NCI-H146 treated with DMSO at 0.1 percent for 48 hours (cell line): ENCODE results near the gene RIOX2.
"Not testable (repeated sequence)": the region's sequence is repeated elsewhere in the genome, so short reads cannot be mapped to it uniquely, and the experiment has no call there.

Source experiments
- DNase-seq: peaks from one replicate; lab custom pipeline; 2025; ENCODE audit not compliant: unreplicated experiment; lab: John Stamatoyannopoulos, UW

The RIOX2 gene

DNA sequence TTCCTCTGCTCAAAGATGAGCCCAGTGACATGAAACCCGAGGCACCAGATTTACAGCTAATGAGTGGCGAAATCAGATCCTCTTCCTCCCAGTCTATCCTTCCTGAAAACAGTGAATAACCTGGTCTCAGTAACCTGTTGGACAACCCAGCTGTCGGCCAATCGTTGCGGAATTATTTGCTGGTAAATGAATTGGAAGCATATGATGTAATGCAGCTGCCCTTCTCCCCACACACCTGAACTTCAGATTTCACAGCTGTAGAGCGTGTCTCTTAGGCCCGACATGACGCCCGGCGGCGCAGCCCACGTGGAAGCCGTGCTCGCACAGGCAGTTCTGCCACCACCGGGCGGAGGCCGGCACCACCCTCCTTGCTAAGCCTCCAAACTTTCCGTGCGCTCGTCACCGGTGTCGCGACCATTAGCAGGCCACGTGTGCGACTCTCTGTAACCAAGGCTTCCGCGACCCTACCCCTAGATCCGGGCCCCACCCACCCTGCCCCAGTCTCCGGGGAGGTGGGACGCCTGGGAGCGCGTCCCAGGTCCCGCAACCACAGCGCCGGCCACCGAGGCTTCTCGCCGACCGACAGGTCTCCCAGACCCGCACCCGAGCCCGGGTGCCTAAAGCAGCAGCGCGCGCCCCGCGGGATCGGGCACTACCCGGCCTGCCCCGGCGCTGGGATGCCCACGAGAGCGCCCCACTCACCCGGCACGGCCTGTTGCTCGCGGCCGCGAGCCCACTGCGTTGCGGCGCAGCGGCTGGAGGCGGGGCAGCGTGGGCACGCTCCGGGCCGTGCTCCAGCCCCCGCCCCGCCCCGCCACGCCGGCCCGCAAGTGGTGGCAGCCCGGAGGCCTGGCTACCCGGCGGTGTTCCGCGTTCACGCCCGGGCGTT lies at the start of gene RIOX2:
Gene RIOX2, minus strand, starts transcription at position 753 of the 889 bp plus-strand sequence. CDS start 4,838 bp downstream, outside the sequence.
- DNase-seq: peak; percentile 62

DNA sequence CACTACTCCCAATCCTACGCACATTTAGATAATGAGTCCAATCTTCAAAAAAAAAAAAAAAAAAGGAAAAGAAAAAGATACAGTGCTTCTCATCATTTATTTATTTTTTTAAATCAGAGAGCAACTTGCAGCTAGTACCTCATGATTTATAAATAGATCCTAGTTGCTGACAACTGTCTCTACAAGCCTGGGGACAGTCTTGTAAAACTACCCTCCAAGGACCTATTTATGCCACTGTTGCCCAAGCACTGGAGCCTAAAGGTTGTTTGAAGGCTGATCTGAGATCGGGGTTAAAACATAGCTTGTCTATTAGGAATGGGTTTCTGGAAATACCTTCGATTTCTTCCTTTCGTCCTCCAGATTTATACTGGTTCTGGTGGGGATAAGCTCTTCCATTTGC lies 48.2 kb upstream of the RIOX2 start:
- no peak for DNase-seq

DNA sequence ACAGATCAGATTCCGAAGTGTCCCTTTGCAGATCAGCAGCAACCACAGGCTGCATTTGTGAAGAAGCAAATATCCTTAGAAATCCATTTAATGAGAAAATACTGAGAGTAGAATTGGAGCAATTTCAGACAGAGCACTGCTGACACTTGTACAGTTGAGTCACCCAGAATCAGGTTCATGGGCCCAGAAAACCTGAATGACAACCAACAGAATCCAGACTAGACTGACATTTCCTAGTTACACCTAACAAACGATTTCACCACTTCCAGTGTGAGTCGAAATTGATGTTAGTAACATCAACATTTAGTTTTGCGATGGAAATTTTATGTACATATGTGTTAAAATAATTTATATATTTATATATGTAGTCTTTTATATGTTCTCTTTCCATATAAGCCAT lies 46.1 kb upstream of the RIOX2 start:
- no peak for DNase-seq

DNA sequence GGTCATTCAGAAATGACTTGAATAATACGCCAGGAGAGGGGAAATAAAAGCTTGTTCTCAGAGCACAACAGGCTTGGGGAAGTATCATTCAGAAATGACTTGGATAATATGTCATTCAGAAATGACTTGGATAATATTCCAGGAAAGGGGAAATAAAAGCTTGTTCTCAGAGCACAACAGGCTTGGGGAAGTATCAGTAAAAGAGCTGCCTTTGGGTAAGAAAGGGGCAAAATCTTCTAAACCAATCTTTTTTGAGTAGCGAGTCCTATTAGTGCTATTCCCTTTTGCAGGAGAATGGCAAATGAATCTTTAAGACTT lies 42.0 kb upstream of the RIOX2 start:
- DNase-seq: no peak

DNA sequence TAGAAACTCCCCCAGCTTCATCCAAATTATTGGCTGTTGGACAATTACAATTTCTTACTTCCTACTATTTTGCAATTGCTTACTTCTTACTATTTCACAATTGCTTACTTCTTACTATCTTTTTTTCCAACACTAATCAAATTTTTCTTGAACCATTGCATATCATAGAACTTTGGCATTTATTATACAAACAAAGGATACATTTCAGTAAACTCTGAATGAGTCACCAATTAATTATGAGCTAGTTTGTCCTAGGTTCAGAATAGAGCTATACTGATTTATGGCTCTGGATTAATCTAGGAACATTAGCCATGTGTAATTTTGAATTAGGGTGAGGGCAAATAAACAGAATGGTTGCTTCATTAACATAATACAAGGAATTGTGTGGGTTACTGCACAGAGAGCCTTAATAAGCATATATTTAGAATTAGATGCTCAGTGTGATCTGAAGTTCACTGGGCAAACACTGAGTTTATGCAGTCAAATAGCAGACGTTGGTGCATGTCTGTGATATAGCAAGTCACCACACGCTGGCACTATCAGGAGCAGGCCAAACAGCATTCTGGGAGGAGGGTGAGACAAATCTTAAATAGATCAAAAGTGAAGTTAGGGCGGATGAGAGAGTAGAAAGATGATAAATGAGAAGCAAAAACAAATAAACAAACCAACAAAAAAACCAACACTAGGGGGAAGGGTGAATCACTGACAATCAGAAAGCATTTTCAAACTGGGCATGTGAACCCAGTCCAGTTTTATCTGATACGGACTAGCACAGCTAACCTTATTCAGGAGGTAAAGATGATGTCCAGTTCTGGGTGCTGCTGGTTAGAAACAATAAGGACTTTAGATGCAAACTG lies 41.4 kb upstream of the RIOX2 start:
- DNase-seq: no peak

DNA sequence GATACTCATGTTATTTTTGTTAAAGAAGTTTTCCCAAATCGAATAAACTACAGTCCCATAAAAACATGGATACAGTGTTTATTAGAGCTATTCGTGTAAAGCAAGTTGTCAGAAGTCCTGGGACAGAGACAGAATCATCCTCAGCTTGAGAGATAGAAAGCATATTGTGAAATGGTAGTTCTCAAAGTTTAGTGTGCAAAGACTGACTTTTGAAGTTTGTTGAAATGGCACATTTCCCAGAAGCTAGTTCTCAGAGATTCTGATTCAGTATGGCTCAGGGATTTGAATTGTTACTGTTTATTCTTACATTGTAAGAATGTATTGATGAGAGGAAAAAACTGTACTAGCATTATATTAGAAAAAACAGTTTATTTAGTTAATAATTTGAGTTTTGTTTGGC lies 40.7 kb upstream of the RIOX2 start:
- no peak for DNase-seq

DNA sequence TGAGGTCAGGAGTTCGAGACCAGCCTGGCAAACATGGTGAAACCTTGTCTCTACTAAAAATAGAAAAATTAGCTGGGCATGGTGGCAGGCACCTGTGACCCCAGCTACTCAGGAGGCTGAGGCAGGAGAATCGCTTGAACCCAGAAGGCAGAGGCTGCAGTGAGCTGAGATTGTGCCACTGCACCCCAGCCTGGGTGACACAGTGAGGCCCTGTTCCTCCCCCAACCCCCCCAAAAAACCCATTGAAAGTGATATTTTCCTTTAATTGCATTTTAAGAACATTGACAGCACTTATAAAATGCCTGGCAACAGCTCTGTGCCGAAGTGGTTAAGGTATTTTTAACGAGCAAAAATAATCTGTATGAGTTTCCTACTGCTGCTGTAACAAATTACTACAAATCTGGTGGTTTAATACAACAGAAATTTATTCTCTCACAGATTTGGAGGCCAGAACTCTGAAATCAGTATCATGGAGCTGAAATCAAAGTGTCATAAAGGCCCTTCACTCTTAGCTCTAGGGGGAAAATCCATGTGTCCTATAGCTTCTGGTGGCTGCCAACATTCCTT lies 38.7 kb upstream of the RIOX2 start:
- not testable (repeated sequence) for DNase-seq

DNA sequence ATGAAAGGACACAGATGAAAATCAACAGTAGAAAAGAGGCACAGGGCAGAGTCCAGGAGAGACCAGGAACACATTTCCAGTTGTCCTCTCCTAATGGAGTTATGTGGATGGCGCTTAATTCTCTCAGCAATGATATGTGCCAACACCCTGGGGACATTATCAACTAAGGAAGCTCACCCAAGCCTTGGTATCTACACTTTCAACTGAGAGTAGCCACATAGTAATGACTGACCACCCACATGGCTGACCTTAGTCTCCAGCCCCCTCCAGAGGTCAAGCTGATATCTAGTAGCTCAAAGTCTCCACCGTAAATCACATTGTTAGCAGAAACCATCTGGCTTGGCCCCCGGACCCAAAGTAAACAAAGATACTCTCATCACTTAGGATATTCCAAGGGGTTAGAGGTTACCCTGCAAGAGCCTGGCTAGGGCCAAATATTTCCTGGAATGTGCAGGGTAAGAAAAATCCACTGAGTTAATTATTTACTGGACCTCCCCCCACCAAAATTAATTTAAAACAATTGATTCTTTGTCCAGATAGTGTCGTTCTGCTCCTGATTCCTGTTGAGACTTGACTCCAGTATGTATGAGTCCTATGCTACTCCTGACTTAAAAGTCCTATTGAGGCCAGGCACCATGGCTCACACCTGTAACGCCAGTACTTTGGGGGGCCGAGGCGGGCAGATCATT lies 38.1 kb upstream of the RIOX2 start:
- DNase-seq: no peak

DNA sequence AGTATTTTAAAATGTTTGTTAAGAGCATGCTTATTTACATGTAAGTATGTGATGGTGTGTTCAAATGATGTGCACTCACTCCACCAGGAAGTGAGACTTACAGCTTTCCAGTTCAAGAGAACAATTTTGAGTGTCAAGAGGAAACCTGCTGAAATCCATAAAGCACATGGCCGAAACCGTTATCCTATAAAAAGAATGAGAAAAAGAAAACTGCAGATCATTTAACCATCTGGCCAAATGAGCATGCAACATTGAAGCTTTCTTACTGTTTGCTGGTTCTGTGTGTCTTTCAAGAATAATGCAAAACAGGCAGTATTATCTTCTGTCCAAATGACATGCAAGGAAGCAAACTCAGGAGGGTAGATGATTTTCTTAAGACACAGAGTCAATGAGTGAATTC lies 36.6 kb upstream of the RIOX2 start:
- no peak for DNase-seq

DNA sequence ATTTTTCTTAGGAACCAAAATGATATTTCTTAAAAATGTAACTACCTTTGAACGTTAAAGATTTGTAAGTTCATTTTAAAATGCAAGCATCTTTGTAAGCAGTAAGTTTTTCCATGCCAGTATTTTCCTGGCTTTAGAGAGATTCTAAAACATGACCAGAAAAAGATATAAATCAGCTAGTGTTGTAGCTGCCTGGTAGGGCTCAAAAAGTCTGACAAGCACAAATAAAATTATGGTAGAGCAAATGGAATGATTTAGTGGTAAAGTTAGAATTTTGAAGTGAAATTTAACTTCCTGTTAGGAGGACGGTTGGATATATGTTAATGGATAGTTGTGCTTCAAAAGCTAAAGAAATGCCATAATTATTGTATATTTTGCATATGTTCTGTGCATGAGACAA lies 33.2 kb upstream of the RIOX2 start:
- DNase-seq: no peak

DNA sequence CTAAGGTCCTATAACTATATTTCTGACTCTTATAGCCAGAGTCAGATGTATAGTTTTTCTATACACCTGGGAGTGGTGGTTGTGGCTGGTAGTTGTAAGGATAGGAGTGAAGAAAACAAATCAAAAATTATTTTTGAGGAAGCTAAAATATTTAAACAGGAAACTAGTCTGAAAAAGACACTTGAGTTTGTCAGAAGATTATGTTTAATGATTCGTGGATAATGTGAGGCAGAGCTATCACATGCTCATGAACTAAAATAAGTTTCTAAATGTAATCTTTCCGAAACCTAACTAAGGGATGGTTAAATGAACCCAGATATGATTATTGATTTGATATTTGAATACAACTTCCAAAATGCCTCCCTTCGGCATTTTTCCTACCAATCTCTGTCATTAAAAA lies 32.5 kb upstream of the RIOX2 start:
- DNase-seq: no peak

DNA sequence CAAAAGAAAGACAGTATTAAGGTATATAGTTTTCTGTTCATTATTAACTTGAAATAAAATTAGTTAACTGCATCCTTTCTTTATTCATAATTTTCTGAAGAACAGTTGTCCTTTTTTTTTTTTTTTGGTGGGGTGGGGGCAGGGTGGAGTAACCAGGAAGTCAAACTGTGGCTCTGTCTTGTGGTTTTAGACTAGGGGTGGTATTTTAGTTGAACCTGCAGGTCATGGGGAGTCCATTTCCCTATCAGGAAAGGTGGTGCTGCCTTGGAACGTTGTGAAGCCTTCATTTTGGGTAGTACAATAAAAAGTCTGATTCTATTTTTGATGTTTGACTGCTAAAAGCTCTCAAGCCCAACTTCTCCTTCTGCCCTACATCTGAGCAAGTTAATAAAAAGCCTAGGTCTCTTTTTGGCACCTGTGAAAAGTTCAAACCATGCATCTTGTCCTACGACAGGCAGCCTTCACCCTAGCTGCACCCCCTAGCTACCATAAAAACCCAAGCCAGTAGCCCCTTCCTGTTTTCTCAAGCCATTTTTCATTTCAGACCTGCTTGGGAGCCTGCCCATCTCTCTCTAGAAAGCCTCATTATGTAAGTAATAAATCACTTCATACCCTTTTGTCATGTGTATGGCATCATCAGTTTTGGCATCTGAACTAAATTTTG lies 31.2 kb upstream of the RIOX2 start:
- no peak for DNase-seq

DNA sequence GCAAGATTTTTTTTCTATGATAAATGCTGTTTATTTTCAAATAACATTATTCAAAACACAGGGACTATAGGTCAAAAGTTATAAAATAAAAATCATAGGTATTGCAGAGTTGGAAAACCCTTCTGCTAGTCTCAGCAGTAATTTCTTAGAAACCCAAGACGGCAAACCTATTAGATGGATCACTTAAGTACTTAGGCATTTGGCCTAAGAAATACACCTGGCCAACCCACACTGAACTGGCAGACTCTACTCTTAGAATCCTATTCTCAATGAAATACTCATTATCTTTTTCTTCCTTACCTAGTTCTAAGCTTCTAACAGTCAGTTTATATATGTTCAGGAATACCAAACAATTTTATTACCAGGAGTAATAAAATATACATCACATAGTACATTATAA lies 30.5 kb upstream of the RIOX2 start:
- no peak for DNase-seq

DNA sequence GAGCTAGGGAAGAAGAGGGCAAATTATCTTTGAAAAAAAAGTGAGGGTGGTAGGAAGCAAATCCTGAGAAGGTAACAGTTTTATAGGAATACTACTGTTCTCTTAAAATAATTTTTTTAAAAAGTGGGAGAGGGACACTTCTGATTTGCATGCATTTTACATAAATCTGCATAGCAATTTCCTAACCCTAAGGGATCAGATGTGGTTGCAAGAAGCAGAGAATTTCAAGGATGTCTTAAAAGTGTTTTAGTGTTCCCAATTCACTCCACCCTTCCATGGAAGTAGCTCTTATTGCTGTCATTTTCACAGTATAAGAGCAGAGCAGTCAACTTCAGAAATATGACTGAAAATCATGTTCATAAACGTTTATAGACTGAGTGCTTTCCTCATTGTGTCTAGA lies 27.8 kb upstream of the RIOX2 start:
- no peak for DNase-seq

DNA sequence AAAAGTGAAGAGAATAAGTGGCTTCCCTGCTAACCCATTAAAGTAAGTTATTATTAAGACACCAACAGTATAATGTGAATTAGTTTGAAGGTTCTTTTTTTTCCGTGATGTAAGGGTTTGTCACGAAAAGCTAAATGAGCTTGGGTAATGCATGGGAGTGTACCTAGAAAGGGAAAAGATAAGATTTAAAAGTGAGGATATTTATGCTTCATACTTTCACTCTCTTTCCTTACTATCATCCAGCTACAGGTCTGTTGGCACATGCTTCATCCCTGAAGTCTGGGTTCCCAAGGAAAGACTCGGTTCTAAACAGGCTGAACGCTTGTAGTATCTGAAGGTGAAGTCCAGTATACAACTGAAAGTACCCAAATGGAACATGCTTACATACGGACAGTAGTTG lies 26.9 kb upstream of the RIOX2 start:
- no peak for DNase-seq

DNA sequence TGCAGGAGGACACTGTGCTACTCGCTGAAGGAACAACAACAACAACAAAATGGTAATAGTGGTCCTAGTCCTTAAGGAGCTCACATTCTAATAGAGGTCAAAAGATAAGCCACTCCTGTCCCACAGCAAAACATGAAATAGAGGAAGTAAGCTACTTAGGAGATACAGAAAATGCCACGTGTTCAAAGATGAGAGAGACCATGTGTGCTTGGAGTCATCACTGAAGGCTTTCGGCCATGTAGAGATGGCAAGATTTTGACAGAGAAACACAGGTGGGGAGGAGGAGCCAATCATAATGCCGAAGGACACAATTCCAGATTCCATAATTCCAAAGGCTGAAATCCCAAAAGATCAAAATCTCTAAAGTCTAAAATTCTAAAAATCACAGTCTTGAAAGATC lies 24.8 kb upstream of the RIOX2 start:
- DNase-seq: no peak

DNA sequence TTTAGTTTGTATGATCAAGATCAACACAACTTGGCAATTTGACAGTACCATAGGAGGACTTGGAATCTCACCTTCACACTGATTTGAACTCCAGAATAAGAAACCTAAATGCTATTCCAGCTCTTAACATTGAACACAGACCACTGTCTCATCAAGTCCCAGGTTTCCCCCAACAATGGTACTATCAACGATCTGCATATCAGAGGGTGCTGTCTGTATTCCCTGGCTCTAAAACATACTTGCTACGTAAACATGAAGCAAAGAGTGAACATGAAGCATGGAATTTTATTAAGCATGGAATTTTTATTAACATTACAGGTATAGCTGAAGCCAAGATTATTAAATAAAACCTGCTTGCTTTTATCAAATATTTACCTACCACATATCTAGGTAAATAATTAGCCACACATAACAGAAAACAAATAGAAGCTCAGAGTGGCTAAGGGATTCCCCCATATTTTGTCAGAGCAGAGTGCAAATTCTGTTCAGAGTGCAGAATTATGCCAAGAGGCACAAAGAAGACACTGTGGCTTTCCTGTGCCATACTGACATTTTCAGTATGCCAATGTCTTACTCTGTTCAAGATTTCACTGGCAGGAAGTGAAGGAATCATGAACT lies 22.2 kb upstream of the RIOX2 start:
- no peak for DNase-seq

DNA sequence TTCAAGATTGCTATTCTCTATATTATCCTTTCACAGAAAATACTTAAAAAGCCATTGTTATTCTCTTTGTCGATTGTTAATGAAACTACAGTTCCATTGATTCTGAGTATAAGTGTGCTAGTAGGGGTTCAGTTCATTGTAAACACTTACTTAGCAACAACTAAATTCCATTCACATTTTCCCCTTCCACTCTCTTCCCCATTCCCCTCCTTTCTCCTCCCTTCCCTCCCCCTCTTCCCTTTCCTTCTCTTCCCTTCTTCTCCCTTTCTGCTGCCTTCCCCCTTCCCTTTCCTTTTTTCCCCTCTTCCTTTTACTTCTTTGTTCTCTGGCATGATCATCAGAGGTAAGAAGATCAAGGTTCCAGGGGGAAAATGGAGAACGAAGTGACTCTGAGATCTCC lies 21.3 kb upstream of the RIOX2 start:
- DNase-seq: no peak

DNA sequence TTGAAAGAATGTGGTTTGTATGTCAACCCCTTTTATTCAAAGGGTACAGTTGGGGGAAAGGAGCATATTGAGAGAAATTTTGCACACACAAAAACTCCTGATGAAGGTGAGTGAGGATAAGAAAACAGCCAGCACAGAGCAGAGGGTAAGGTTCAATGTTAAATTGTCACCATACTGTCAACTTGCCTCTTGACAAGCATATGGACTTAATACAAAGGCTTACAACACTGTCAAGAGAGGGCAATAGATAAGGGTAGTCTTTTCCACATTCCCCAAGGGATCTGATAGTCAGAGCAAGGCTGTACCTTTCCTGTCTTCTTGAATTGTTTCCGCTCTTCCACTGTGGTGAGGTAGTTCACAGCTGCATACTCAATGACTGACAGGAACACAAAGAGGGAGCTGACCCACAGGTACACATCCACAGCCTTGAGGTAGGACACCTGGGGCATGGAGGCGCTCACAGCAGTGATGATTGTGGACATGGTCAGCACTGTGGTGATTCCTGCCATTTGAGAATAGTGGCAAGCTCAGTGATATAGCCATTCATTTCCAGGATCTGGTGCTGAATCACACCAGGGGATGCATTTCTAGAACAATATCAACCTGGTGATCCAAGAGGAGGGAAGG lies 20.4 kb upstream of the RIOX2 start:
- no peak for DNase-seq

DNA sequence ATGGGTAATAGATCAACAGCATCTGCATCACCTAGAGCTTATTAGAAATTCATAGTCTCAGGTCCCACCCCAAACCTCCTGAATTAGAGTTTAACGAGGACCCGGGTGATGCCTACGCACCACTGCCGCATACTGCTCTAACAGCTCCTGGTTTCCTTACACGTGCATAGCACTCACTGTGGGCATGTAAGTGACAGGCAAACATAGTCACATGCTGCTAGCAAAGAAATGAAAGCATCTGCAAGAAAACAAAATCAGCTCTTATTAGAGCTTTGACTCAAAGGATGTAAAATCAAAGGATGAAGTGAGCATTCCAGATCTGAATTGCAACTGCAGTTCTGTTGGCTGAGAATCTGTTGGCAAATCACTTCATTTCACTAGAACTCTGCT lies 19.1 kb upstream of the RIOX2 start:
- DNase-seq: no peak
